ENCODE data around the gene ZNF280B.

- TF ChIP-seq POLR2A (IDR thresholded peaks at IDR 0.05) (no peak), CTCF (IDR thresholded peaks at IDR 0.05) (no peak)
Observed at GRCh38 chr22:22479999-22480532, 28.5 kb downstream of the ZNF280B start.

All from breast epithelium (tissue), 3 donors.